Measurements from ENCODE around the gene ZNF280B.
"Not testable (repeated sequence)": the region's sequence is repeated elsewhere in the genome, so short reads cannot be mapped to it uniquely, and the experiment has no call there.

DNA sequence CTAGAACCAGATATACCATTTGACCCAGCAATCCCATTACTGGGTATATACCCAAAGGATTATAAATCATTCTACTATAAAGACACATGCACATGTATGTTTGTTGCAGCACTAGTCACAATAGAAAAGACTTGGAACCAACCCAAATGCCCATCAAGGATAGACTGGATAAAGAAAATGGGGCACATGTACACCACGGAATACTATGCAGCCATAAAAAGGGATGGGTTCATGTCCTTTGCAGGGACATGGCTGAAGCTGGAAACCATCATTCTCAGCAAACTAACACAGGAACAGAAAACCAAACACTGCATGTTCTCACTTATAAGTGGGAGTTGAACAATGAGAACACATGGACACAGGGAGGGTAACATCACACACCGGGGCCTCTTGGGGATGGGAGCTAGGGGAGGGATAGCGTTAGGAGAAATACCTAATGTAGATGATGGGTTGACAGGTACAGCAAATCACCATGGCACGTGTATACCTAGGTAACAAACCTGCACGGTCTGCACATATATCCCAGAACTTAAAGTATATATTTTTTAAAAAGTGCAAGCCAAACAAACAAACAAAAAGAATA, 64.4 kb downstream of the ZNF280B start:
- not testable (repeated sequence) for TF ChIP-seq ZNF274 (IDR thresholded peaks at IDR 0.05; ENCODE audit: low read depth, low read length); POLR2A (IDR thresholded peaks at IDR 0.05; ENCODE audit: borderline replicate concordance, extremely low read depth, insufficient read depth, insufficient read length); EZH2phosphoT487 (IDR thresholded peaks at IDR 0.05; ENCODE audit: borderline replicate concordance); RAD21 (IDR thresholded peaks at IDR 0.05; ENCODE audit: low read depth)
- TF ChIP-seq, protein P1, sequence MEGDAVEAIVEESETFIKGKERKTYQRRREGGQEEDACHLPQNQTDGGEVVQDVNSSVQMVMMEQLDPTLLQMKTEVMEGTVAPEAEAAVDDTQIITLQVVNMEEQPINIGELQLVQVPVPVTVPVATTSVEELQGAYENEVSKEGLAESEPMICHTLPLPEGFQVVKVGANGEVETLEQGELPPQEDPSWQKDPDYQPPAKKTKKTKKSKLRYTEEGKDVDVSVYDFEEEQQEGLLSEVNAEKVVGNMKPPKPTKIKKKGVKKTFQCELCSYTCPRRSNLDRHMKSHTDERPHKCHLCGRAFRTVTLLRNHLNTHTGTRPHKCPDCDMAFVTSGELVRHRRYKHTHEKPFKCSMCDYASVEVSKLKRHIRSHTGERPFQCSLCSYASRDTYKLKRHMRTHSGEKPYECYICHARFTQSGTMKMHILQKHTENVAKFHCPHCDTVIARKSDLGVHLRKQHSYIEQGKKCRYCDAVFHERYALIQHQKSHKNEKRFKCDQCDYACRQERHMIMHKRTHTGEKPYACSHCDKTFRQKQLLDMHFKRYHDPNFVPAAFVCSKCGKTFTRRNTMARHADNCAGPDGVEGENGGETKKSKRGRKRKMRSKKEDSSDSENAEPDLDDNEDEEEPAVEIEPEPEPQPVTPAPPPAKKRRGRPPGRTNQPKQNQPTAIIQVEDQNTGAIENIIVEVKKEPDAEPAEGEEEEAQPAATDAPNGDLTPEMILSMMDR (IDR thresholded peaks at IDR 0.05 in 2 of 3, conservative IDR thresholded peaks at IDR 0.05 in 1 of 3; ENCODE audit: borderline replicate concordance in 1 of 3, insufficient read depth in 1 of 3, low read depth in 2 of 3, low read length in 2 of 3): not testable (repeated sequence)

All from HCT116 (cell line).